ENCODE data around the gene LLGL1.

- no peak for TF ChIP-seq EZH2 (IDR thresholded peaks at IDR 0.05; ENCODE audit: borderline replicate concordance, control insufficient read depth, low read depth, low read length)
- TF ChIP-seq TAF1 (IDR thresholded peaks at IDR 0.05; ENCODE audit: borderline replicate concordance, low read depth, low read length), result no peak
- TF ChIP-seq, protein P1, sequence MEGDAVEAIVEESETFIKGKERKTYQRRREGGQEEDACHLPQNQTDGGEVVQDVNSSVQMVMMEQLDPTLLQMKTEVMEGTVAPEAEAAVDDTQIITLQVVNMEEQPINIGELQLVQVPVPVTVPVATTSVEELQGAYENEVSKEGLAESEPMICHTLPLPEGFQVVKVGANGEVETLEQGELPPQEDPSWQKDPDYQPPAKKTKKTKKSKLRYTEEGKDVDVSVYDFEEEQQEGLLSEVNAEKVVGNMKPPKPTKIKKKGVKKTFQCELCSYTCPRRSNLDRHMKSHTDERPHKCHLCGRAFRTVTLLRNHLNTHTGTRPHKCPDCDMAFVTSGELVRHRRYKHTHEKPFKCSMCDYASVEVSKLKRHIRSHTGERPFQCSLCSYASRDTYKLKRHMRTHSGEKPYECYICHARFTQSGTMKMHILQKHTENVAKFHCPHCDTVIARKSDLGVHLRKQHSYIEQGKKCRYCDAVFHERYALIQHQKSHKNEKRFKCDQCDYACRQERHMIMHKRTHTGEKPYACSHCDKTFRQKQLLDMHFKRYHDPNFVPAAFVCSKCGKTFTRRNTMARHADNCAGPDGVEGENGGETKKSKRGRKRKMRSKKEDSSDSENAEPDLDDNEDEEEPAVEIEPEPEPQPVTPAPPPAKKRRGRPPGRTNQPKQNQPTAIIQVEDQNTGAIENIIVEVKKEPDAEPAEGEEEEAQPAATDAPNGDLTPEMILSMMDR (IDR thresholded peaks at IDR 0.05 in 2 of 3, conservative IDR thresholded peaks at IDR 0.05 in 1 of 3; ENCODE audit: control insufficient read depth in 2 of 3, extremely low read depth in 1 of 3, insufficient read depth in 1 of 3, low read depth in 3 of 3, low read length in 3 of 3), result no peak
- TF ChIP-seq, protein P2, sequence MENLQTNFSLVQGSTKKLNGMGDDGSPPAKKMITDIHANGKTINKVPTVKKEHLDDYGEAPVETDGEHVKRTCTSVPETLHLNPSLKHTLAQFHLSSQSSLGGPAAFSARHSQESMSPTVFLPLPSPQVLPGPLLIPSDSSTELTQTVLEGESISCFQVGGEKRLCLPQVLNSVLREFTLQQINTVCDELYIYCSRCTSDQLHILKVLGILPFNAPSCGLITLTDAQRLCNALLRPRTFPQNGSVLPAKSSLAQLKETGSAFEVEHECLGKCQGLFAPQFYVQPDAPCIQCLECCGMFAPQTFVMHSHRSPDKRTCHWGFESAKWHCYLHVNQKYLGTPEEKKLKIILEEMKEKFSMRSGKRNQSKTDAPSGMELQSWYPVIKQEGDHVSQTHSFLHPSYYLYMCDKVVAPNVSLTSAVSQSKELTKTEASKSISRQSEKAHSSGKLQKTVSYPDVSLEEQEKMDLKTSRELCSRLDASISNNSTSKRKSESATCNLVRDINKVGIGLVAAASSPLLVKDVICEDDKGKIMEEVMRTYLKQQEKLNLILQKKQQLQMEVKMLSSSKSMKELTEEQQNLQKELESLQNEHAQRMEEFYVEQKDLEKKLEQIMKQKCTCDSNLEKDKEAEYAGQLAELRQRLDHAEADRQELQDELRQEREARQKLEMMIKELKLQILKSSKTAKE (IDR thresholded peaks at IDR 0.05; ENCODE audit: low read depth, poor library complexity, severe bottlenecking), result no peak
- no peak for TF ChIP-seq GABPA (IDR thresholded peaks at IDR 0.05; ENCODE audit: low read depth)
- no peak for TF ChIP-seq TARDBP (IDR thresholded peaks at IDR 0.05; ENCODE audit: borderline replicate concordance)
- no peak for TF ChIP-seq RFX5 (IDR thresholded peaks at IDR 0.05; ENCODE audit: low read depth, low read length)
- TF ChIP-seq USF2 (IDR thresholded peaks at IDR 0.05; ENCODE audit: borderline replicate concordance, low read depth, low read length), result no peak
- TF ChIP-seq, protein P3, sequence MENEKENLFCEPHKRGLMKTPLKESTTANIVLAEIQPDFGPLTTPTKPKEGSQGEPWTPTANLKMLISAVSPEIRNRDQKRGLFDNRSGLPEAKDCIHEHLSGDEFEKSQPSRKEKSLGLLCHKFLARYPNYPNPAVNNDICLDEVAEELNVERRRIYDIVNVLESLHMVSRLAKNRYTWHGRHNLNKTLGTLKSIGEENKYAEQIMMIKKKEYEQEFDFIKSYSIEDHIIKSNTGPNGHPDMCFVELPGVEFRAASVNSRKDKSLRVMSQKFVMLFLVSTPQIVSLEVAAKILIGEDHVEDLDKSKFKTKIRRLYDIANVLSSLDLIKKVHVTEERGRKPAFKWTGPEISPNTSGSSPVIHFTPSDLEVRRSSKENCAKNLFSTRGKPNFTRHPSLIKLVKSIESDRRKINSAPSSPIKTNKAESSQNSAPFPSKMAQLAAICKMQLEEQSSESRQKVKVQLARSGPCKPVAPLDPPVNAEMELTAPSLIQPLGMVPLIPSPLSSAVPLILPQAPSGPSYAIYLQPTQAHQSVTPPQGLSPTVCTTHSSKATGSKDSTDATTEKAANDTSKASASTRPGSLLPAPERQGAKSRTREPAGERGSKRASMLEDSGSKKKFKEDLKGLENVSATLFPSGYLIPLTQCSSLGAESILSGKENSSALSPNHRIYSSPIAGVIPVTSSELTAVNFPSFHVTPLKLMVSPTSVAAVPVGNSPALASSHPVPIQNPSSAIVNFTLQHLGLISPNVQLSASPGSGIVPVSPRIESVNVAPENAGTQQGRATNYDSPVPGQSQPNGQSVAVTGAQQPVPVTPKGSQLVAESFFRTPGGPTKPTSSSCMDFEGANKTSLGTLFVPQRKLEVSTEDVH (IDR thresholded peaks at IDR 0.05; ENCODE audit: low read depth, partially characterized antibody), result no peak
Measured at GRCh38 chr17:18270046-18270931, 44.9 kb downstream of the LLGL1 start.

Data from GM12878 (cell line).